ENCODE data around the gene CYP26C1.

Gene CYP26C1

DNA sequence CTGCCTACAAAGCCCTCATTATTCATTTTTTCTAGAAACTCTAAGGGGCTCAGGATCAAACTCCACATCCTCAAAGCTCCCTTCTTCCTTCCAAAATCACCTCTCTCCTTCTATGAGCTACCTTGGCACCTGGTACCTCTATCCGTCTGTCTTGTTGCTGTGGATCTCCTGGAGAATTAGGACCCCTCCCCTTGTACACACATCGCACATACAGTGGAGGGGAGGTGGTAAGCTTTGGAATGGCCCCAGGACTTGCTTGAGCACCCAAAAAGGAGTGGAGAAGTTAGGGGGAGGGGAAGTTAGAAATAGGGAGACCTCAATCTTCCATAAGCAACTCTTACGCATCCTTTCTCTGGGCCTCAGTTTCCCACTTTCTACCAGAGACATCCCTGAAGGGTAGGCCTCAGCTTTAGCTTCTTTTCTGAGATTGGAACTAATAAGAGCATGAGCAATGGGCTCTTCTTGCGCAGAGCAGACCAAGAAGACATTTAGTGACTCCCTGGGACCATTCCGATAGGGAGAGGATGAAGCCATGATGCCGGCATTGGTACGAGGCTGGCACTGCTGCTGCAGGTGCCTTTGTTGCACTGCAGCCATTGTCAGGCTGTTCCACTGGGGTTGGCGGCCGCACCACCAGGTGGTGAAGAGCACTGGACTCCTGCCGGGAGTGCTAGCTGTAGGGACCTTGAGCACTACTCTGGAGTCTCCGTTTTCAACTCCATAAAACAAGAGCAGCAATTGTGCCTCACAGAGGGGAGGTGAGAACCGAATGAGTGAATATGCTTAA is 4.5 kb downstream of the CYP26C1 start:
- no peak for DNase-seq (ENCODE audit: low spot score)

- DNase-seq (ENCODE audit: low spot score), result no peak
Observed at GRCh38 chr10:93065675-93066543, 5.3 kb downstream of the CYP26C1 start.

DNA sequence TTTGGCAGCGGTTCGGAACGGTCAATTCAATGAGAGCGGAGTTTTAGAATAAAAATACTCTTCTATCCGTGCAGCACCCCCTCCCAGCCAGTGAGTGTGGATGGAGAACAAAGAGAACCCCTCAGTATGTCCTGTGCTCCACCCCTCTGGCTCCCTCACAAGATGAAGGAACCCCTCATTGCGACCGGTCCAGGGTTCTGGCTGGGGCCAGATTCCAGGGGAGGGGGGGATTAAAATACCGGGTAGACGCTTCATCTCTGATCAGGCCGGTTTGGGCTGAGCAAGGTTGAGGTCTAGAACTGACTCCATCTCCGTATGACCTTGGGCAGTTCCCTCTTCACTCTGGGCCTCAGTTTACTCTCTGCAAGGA is 5.9 kb downstream of the CYP26C1 start:
- no peak for DNase-seq (ENCODE audit: low spot score)

- DNase-seq (ENCODE audit: low spot score), result no peak
Observed at GRCh38 chr10:93067443-93068365, 7.1 kb downstream of the CYP26C1 start.

DNA sequence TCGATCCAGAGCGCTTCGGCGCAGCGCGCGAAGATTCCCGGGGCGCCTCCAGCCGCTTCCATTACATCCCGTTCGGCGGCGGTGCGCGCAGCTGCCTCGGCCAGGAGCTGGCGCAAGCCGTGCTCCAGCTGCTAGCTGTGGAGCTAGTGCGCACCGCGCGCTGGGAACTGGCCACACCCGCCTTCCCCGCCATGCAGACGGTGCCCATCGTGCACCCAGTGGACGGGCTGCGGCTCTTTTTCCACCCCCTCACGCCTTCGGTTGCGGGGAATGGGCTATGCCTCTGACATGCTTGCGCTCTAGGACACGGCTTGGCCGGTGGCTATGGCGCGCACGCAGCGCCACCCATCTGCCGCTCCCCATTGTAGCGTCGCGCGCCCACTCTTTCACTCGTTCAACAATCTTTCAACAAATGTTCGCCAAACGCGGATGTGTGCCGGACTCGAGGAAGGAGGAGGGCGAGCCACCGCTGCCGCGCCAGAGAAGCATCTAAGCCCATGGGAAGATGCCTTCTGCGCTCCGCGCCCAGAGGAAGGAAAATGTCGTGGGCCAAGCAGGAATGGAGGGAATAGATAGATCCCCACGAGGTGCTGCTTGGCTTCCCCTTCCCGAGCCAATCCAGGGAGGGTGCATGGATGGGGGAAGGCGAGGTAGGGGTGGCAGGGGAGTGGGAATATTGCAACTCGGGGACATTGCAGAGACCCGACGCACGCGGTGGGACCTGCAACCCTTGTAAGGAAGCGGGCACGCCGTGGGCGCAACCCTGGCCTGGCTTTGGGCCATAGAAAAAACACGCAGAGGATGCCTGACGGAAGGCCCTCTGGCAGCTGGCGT is 8.0 kb downstream of the CYP26C1 start:
- DNase-seq (ENCODE audit: low spot score), result no peak

DNA sequence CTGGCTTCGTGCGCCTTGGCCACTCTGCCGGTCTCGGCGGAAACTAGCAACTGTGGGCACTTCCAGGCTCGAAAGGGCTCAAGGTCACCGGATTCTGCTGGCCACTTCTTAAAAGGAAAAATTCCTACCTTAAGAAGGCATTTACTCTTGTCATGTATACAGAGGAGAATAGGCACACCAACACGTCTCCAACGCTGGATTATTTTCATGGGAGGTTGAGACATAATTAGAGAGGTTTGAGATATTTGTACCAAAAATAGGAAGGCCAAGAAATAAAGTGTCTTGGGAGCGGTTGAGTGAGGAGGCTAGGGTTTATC is 8.6 kb downstream of the CYP26C1 start:
- DNase-seq (ENCODE audit: low spot score), result no peak

DNA sequence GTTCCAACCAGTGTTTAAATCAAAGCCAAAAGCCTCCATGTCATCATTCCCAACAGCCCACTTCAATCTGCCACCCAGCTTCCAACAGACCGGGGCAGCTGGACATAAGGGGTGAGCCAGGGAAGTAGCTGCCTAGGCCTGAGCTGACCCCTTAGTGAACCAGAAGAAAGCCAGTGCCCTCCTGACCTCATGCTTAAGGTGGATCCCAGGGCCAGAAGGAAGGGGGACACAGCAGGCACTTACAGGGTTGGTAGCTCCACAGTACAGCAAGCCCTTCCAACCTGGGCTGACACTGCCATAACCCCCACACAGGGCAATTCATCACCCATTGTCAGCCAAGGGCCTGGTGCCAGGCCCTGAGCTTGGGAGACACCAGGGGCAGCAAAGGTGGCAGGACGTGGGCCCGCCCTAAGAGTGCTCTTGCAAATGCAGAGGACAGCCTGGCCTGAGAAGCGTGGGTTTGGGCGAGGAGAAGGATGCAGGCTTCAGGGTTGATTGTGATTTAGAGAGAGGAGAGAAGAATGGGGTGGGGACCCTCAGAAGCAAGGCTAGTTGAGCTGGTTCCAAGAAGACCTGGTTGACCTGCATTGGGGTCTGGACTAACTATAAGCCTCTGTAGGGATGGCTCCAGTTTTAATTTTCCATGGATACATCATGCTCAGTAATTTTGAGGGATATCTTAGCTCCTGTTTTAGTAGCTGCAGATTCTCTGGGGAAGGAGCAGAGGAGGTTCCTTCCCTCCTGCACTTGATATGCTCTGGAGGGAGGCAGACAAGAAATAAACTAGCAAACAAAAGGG is 10.0 kb downstream of the CYP26C1 start:
- DNase-seq (ENCODE audit: low spot score), result no peak

- no peak for DNase-seq (ENCODE audit: low spot score)
Observed at GRCh38 chr10:93071177-93071472, 10.5 kb downstream of the CYP26C1 start.

- peak; percentile 62 for DNase-seq (ENCODE audit: low spot score)
Observed at GRCh38 chr10:93071674-93072224, 11.2 kb downstream of the CYP26C1 start.

GRCh38 chr10:93072225-93072712 is 11.7 kb downstream of the CYP26C1 start:
- DNase-seq (ENCODE audit: low spot score), result peak; percentile 58

DNA sequence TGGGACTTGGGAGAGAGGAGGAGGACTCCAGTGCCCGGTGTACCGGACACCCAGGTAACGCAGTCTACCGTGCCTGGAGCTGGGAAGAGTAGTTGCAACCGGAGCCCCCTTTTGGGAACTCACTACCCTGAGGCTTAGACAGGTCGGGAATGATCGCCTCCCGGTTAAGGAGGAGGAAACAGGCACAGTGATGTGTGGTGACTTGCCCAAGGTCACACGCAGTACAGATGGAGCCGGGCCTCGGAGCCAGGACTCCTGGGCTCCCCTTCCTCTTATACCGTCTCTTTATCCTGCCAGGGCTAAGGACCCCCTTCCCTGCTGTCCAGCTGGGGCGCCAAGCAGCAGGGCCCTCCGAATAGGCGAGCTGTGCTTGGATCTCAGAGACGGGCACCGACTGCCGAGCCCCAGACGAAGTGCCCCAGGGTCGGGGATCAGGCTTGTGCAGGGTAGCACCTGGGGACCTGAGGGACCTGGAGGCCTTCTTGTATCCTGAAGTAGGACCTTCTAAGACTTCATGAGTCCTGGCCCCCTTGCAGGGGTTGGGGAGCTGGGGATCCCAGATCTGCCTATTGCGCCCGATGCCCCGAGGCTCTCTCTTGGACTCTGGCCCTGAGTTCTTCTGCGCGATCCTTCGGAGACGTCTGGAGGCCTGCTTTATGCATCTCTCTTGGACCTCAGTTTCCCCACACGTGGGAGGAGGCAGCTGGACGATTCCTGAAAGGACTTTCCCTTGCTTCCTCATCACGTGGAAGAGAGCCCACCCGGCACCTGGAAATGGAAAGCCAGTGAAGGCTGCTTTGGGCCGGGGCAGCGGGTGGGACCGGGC is 12.3 kb downstream of the CYP26C1 start:
- no peak for DNase-seq (ENCODE audit: low spot score)

DNA sequence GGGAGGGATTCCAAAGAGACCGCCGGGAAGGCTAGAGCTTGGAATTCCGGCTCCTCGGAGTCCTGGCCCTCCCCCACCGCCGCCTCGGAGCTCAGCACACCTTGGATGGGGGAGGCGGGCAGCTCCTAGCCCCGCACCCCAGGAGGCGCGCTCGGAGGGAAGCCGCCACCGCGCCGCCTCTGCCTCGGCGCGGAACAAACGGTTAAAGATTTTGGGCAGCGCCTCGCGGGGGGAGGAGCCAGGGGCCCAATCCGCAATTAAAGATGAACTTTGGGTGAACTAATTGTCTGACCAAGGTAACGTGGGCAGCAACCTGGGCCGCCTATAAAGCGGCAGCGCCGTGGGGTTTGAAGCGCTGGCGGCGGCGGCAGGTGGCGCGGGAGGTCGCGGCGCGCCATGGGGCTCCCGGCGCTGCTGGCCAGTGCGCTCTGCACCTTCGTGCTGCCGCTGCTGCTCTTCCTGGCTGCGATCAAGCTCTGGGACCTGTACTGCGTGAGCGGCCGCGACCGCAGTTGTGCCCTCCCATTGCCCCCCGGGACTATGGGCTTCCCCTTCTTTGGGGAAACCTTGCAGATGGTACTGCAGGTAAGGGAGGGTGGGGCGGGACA is 13.0 kb downstream of the CYP26C1 start, which contains the start of gene CYP26A1:
CYP26A1 (plus strand) TSS at position 355 of the 608 bp plus-strand sequence; CDS start at position 397, 42 bp downstream.
- peak; percentile 50 for DNase-seq (ENCODE audit: low spot score)

DNA sequence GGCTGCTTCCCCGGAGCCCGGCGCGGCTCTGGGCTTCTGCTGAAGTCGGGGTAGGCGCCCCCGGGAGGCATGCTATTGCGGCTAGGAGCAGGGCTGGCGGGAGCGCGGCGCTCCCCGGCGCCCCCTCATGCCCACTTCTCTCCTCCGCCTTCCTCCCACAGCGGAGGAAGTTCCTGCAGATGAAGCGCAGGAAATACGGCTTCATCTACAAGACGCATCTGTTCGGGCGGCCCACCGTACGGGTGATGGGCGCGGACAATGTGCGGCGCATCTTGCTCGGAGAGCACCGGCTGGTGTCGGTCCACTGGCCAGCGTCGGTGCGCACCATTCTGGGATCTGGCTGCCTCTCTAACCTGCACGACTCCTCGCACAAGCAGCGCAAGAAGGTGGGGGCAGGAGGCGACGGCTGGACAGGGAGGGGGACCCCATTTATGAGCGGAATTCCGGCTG is 13.6 kb downstream of the CYP26C1 start:
- DNase-seq (ENCODE audit: low spot score), result peak; percentile 23

DNA sequence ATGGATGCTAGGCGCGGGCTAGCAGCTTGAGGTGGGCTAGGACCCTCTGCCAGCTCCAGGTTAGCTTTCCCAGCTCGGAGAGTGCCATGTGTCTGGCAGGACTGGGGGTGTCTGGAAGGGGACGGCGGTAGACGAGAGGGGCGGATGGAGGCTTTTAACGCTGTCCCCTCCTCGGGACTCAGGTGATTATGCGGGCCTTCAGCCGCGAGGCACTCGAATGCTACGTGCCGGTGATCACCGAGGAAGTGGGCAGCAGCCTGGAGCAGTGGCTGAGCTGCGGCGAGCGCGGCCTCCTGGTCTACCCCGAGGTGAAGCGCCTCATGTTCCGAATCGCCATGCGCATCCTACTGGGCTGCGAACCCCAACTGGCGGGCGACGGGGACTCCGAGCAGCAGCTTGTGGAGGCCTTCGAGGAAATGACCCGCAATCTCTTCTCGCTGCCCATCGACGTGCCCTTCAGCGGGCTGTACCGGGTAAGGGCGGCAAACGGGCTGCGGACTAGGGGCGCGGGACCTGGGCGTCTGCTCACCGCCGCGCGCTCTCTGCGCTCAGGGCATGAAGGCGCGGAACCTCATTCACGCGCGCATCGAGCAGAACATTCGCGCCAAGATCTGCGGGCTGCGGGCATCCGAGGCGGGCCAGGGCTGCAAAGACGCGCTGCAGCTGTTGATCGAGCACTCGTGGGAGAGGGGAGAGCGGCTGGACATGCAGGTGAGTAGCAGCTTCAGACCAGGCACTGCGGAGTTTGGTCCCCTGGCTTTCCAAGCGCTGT is 14.2 kb downstream of the CYP26C1 start:
- no peak for DNase-seq (ENCODE audit: low spot score)

DNA sequence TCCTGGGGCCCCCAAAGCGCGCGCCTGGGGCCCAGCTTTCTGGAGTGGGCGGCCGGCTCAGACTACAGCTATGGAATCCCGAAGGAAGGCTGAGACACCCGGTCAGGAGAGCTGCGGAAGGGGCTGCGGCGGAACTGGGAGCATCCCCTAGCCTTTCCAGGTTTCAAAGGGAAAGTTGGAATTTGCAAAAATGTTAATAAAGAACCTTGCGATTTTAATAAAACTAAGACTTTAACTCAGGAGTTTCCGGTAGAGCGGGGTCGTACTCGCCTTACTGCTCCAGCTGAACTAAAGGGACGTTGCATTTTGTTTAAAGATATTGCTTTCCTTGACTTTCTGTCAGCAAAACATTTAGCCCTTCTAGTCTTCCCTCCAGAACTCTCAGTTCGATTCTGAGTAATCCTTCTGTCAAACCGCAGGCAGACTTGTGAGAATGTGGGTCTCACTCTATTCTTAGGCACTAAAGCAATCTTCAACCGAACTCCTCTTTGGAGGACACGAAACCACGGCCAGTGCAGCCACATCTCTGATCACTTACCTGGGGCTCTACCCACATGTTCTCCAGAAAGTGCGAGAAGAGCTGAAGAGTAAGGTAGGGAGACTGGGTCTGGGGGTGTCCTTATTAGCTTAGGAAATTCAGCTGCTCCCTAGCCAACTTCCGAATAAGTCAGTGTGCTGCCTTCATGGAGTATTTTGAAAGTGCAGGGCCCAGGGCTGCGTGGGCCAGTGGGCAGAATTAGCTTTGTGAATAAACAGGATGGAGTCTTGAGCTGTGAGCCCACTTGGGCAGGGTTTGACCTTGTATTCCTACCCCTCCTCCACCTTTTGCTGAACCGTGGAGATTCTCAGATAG is 15.0 kb downstream of the CYP26C1 start:
- DNase-seq (ENCODE audit: low spot score), result no peak

DNA sequence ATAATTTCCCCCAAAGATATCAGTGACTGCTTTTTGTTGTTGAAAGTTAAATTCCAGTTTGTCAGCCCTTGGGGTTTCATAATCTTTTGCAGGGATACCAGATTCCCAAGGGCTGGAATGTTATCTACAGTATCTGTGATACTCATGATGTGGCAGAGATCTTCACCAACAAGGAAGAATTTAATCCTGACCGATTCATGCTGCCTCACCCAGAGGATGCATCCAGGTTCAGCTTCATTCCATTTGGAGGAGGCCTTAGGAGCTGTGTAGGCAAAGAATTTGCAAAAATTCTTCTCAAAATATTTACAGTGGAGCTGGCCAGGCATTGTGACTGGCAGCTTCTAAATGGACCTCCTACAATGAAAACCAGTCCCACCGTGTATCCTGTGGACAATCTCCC is 16.3 kb downstream of the CYP26C1 start:
- no peak for DNase-seq (ENCODE audit: low spot score)

- no peak for DNase-seq (ENCODE audit: low spot score)
Observed at GRCh38 chr10:93077860-93078337, 17.3 kb downstream of the CYP26C1 start.

Data from SW480 (cell line).